GM18520 (cell line): ENCODE measurements around the gene USP49.

Experiments used
- ATAC-seq: cut with Tn5 transposase; IDR thresholded peaks from one replicate; pipeline ENCODE4 v1.9.1; 2021; ENCODE audit not compliant: unreplicated experiment

The USP49 gene

GRCh38 chr6:41759905-41760579 is 135.1 kb downstream of the USP49 start:
- no peak for ATAC-seq

GRCh38 chr6:41759106-41759904 is 135.9 kb downstream of the USP49 start:
- no peak for ATAC-seq

GRCh38 chr6:41758641-41759035 is 136.5 kb downstream of the USP49 start:
- no peak for ATAC-seq

GRCh38 chr6:41757931-41758640 is 137.1 kb downstream of the USP49 start:
- ATAC-seq, result no peak

DNA sequence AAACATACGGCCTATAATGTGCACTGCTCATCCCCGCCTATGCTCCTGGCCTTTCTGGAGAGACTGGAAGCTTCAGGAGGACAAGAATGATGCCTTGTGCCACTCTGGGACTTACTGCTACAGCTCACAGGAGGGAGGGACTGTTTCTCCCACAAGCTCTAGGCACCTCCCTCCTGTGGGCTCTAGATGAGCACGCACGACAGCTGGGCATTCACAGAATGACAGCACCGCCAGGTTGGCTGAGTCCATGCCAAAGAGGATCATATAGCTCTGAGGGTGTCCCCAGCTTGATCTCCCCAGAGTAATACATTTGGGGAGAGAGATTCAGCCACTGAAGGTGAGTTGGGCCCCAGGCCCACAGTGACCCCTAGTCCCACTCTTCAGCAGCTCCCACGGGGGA is 137.9 kb downstream of the USP49 start:
- ATAC-seq, result no peak

GRCh38 chr6:41756354-41756753 is 138.8 kb downstream of the USP49 start:
- no peak for ATAC-seq

DNA sequence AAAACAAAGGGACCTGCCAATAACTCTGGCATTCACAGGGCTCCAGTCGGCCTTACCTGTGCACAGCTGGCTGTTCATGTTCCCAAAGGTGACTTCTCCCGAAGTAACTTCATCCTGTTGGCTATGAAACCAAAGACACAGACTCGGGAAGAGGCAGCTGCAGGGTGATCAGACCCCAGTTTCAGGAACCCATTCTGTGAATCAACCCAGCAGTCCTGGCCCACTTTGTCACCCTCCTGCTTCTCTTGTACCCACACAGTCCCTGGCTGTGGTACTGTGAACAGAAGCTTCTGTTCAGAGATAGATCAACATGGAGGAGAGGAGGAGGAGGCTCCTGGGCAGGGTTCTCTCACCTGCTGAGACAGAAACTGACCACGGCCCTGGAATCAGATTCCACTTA is 139.3 kb downstream of the USP49 start:
- ATAC-seq, result no peak

GRCh38 chr6:41750374-41750773 is 144.8 kb downstream of the USP49 start:
- no peak for ATAC-seq

GRCh38 chr6:41748542-41748941 is 146.6 kb downstream of the USP49 start:
- ATAC-seq, result no peak

- ATAC-seq, result no peak
Measured at GRCh38 chr6:41748102-41748477, 147.1 kb downstream of the USP49 start.

- no peak for ATAC-seq
Measured at GRCh38 chr6:41747256-41748101, 147.7 kb downstream of the USP49 start, which contains the start of gene PGC. Gene PGC (minus strand): TSS chr6:41747397. CDS start chr6:41747334, 63 bp downstream.

GRCh38 chr6:41746107-41746506 is 149.1 kb downstream of the USP49 start:
- ATAC-seq, result no peak

- no peak for ATAC-seq
Measured at GRCh38 chr6:41744236-41744787, 150.9 kb downstream of the USP49 start.

GRCh38 chr6:41743406-41744235 is 151.6 kb downstream of the USP49 start:
- ATAC-seq, result no peak

- ATAC-seq, result no peak
Measured at GRCh38 chr6:41741625-41742490, 153.3 kb downstream of the USP49 start.

- no peak for ATAC-seq
Measured at GRCh38 chr6:41740366-41741162, 154.6 kb downstream of the USP49 start.
